HG03135 (cell line): Measurements from ENCODE around the gene CMKLR1.
A peak's percentile ranks its signal among the peaks of the same experiment; 100 is the strongest.

Experiments used
- ATAC-seq: cut with Tn5 transposase; IDR thresholded peaks from one replicate; pipeline ENCODE4 v1.9.1; 2021; ENCODE audit warnings: mild to moderate bottlenecking, moderate library complexity; ENCODE audit not compliant: unreplicated experiment

Gene CMKLR1

DNA sequence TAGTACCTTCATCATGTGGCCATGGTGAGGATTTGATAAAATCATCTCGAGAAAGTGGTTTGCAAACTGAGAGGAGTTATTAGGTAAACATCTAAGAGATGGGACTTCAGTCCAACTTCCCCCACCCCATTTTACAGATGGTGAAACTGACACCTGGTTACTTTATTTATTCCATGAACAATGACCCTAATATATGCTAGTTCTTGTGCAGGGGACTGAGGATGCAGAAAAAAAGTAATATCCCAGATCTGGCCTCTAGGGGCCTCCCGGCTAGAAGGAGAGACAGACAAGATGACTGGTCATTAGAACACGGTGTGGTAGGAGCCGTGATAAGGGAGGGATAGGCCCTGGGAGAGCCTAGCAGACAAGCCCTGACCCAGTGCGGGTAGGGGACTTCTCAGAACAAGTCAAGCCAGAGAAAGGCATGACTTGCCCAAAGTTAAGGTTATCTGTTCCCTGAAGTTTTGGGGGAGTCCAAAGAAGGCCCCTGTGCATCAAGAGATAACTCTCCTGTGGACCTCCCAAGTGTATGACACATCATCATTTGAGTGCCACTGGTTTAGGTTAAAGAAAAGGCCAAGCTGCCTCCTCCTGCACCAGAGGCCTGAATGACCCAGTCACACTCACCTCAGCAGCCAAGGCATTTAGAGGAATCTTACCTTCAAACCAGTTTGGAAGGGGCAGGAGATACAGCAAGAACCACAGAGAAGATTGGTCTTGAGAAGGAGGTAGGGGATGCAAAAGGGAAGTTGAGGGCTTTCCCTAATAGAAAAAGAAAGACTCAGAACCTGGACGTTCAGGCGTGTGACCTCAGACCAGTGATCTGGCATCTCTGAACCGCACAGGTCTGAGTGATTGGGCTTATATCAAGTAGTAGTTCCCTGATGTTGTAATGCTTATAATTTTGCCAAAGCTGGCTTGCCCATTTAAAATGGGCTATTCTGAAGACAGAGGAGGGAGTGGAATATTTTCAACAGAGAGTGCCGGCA is 1.6 kb downstream of the CMKLR1 start:
- ATAC-seq = no peak

DNA sequence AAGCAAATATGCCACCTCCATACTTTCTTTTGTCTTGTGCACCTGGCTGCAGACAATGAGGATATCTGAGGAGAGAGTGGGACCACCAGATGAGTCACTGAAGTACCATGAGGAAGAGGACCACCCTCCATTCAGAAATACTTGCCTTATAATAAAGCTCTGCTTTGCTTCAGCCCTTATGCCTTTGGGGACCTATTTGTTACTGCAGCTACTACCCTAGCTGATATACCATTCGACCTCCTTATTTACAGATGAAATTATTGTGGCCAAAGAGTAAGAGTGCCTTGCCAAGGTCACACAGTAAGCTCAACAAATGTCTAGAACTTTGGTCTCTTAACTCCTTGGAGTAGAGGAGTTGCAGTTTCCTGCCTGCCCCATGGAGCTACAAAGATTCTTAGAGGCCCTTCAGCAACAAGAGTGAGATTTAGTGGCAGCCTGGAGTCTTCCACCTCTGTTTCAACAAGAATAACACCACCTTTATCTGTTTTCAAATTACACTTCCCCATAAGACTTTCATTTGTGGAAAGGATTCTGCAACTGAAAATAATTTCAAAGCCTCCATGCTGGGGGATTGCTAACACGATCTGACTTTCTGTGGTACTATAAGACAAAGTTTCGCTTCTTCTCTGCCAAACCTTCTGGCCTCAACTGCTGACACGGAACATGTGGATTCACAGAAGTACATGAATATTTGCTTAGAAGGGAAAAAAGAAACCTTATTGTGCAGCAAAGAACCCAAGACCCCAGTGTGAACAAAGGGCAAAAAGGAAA is 3.6 kb downstream of the CMKLR1 start:
- ATAC-seq = peak; percentile 75

DNA sequence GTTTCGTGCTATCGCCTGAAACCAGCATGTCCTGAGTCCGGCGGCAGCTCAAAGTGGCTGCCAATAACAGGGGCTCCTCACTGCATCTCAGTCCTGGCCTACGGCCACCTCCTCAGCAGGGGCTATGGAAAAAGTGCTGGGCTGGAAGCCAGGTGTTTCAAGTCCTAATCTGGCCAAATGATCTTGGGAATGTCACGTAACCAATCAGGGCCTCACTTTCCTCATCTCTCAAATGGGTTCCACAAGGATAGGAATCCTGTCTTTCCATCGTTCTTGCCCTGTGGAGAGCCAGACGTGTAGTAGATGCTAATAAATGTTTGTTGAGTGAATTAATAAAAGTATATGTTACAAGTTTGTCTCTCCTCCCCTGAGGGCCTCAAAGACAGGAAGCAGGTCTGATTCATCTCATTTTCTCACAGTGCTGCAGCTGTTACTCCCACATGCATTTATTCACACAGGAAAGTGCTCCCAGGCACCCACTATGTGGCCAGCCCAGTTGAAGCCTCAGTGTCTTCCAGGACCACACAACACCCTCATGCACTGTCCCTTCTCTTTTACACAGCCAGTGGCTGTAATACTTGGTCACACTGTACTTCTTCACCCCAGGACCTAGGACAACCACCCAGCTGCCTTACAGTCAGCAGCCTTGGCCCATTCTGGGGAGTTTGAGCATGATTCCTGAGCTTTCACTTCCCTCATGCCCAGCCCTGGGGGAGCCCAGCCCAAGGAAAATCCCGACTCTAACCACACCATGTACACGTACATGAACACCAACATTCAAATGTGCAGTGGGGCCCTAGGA is 5.0 kb downstream of the CMKLR1 start:
- no peak for ATAC-seq

DNA sequence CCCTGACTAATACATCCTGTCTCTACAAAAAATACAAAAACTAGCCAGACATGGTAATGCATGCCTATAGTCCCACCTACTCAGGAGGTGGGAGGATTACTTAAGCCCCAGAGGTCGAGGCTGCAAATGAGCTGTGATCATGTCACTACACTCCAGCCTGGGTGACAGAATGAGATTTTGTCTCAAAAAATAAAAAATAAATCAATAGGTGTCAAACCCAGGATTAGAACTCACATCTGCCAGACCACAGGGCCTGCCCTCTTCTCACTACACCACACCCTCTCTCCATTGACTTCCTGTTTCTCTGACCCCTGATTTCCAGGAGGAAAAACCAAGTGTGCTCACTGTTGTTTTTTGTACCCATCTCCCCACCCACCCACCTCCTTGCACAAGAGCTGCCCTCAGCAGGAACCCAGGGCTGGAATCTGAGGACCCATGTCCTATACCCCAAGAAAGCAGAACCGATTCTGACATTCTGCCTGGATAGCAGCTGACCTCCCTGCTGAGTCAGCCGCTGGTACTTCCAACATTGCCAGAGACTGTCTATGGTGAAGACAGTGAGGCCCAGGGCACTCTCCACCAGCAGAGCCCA is 6.2 kb downstream of the CMKLR1 start:
- ATAC-seq = no peak

GRCh38 chr12:108328420-108328819 is 10.7 kb downstream of the CMKLR1 start:
- ATAC-seq = no peak

DNA sequence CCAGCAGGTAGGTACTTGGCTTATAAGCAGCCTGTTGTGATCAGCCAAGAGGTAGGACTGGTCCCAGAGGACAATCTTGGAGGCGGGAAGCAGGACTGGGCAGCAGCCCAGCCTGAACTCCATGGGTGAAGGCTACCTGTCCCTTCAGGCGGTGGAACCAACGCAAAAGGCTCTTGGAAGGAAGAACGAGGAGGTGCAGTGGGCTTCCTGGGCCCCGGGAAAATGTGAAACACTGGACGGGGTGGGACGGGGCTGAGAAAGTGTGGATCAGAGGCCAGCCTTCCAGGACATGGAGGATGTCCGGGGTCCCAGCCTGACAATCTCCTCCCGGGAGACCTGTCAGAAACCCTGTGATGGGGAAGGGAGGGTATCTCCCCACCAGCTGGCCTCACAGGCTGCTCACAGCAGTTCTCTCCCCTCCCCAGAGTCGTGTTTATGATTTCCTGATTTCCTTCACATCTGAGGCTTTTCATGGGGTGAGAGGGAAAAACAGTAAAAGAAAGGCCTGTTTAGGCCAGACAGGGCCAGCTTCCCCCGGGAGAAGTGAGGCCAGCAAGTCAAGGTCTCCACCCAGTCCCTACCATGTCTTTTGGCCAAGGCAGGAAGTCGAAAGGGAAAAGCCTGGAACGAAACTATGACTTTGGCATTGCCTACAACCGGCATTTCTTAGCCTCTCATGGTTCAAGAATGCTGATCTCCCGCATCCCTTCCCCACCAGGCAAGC is 11.3 kb downstream of the CMKLR1 start:
- no peak for ATAC-seq

- ATAC-seq = no peak
Observed at GRCh38 chr12:108326254-108326750, 12.8 kb downstream of the CMKLR1 start.

DNA sequence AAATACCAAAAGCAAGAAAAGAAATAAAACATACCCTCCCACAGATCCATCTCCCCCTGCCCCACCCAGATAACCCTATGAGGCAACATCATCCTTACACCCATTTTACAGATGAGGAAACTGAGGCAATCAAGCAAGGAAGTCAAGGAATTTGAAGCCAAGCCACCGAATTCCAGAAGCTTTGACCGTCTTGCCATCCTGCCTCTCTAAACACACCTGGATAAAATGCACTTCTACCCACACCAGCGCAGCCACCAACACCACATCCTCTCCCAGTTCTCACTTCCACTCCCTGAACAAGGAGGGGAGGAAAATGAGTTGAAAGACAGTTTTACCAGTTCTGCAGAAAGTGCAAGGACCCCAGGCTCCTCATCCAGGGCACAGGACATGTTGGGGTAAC is 13.6 kb downstream of the CMKLR1 start:
- ATAC-seq = no peak

GRCh38 chr12:108325018-108325358 is 14.1 kb downstream of the CMKLR1 start:
- ATAC-seq = no peak

DNA sequence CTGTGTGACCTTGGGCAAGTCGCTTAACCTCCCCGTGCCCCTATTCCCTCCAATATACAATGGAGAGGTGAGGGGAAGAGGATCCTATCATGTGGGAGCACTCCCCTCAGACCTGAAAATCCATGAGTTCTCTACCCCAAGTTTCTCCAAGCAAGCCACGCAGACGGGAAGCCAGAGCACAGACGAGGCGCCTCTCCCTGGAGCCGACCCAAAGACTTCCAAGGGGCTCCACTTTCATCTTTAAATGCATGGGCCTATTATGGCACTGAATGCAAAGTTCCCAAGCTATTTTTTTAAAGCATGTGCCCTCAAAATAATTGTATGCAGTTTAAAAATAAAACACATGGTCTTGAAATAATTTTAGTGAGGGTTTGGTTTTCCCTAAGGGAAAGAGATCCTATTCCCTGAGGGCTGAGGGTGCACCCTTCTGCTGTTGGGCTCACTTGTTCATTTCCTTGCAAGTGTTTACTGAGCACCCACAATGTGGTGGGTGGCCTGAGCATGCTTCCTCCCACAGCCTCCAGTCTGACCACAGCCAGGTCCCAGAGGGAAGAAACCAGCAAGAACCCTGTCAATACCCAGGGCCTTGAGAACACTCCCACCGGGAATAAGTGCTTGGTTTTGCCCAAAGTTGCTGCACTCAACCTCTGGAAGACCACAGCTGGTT is 14.6 kb downstream of the CMKLR1 start:
- no peak for ATAC-seq

- no peak for ATAC-seq
Observed at GRCh38 chr12:108323581-108323980, 15.5 kb downstream of the CMKLR1 start.

GRCh38 chr12:108322998-108323397 is 16.1 kb downstream of the CMKLR1 start:
- ATAC-seq = no peak

DNA sequence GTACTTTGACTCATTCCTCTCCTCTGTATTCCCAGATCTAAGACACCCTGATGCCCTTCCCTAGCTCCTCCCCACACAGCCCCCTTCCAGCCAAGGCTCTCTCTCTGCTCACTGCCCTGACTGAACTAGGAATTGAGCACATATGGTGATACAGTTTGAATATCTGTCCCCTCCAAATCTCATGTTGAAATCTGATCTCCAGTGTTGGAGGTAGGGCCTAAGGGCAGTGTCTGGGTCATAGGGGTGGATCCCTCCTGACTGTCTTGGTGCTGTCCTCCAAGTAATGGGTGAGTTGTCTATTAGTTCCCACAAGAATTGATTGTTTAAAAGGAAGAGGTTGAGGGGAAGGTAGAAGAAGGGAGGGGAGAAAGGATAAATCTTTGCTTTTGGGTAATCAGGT is 17.4 kb downstream of the CMKLR1 start:
- no peak for ATAC-seq

DNA sequence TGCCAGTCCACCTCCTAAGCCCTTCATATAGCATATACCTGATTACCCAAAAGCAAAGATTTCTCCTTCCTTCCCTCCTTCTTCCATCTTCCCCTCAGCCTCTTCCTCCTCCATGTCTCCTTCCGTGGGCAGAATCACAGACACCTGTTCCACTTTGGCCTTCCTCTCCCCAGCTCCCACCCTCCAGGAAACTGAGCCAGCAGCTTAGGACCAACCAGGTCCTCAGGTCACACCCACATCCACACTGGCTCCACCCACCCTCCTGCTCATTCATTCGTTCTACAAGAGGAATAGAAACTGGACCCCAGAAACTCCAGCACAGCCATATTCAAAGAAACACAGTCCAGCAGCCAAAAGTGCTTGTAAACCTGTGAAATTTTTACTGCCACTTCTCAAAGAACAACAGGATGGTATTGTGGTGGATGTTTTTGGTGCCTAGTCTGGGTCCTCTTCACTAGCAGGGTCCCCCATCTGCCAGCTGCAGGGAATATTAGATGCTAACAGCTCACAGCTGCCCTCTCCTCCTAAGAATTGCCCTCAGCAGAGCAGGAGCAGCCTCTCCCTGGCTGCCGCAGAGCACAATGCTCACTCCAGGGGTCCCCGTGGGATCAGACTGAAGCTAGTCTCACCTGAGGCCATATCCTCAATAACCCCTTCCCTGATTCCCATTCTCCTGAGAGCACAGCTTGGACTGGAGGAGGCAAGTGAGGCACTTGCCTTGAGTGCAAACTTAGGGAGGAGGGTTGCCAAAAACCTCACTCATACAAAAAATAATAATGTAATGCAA is 18.4 kb downstream of the CMKLR1 start:
- ATAC-seq = no peak

DNA sequence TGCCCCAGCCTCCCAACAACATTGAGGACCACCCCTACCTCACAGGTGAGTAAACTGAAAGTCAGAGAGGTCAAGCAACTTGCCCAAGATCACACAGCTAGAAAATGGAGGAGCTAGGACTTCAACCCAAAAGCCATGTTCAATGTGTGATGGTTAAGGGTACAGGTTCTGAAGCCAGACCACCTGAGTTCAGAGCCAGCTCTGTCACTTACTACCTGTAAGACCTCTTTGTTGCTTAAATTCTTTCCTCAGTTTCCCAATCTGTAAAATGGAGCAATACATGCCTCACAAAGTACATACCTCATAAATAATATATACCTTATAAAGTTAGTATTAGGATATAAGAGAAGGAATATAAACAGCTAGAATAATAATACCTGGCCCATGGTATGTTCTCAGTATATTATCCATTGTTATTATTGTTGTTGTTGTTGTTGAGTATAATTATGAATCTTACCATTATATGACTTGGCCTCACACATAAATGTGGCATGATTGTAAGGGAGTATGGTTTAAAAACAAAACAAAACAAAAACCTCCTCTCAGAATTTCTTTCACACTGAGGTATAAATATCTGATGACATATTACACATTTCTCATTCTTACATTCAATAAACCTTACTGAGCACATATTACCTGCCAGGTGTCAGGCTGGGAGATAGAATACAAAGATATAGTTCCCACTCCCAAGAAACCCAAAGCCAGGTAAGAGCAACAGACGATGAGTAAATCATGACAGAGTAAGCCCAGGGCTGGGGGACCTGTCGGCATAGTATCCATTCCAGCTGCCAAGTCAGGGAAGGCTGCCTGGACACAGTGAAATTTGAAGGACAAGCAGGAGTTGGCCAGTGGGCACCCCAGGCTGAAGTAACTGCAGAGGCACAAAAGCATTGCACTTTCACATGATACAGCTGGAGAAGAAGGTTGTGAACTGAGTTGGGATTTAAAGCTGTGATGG is 19.6 kb downstream of the CMKLR1 start:
- no peak for ATAC-seq

- ATAC-seq = no peak
Observed at GRCh38 chr12:108318472-108319275, 20.4 kb downstream of the CMKLR1 start.
